BLaER1 treated with 17β-estradiol and CSF1 and Interleukin-3, amounts not matched to agents 10 nM and 100 nM (cell line): ENCODE measurements around the gene UBAC1.

Source experiments
- H3K27ac ChIP-seq, 11 experiments: shearing (Covaris generic); formaldehyde crosslinking; 2 replicates each; pipeline ENCODE4 v1.8.1; 2022
- H3K27me3 ChIP-seq, 11 experiments: shearing (Covaris generic); formaldehyde crosslinking; 2 replicates each; pipeline ENCODE4 v1.8.1; 2022
- H3K36me3 ChIP-seq, 11 experiments: shearing (Covaris generic); formaldehyde crosslinking; 2 replicates each; pipeline ENCODE4 v1.8.1; 2022
- H3K4me1 ChIP-seq, 10 experiments: shearing (Covaris generic); formaldehyde crosslinking; 2 replicates each; pipeline ENCODE4 v1.8.1; 2022
- H3K4me2 ChIP-seq, 11 experiments: shearing (Covaris generic); formaldehyde crosslinking; 2 replicates each; pipeline ENCODE4 v1.8.1; 2022
- H3K4me3 ChIP-seq, 10 experiments: shearing (Covaris generic); formaldehyde crosslinking; 2 replicates each; pipeline ENCODE4 v1.8.1; 2022
- H3K9ac ChIP-seq, 11 experiments: shearing (Covaris generic); formaldehyde crosslinking; 2 replicates each; pipeline ENCODE4 v1.8.1; 2022
- H3K9me3 ChIP-seq, 11 experiments: shearing (Covaris generic); formaldehyde crosslinking; replicated peaks in 1 of 11; 2 replicates each; pipeline ENCODE4 v1.8.1; 2022
- H4K20me1 ChIP-seq, 11 experiments: shearing (Covaris generic); formaldehyde crosslinking; 2 replicates each; pipeline ENCODE4 v1.8.1; 2022
- Cebpa-rat ChIP-seq, 11 experiments: shearing (Covaris generic); IDR thresholded peaks; 2 replicates each; pipeline ENCODE4 v1.8.1; 2022

UBAC1 gene

GRCh38 chr9:135928731-135929655 is 32.2 kb downstream of the UBAC1 start:
- H3K4me3 ChIP-seq, result no peak overlapping the region
- H3K27ac ChIP-seq, result no peak overlapping the region
- H3K27me3 ChIP-seq, result no peaks in the 10 kb centered on the region
- peaks cover 26 to 46% (median 32%) of the 10 kb centered on the region in 10 experiments for H3K4me1 ChIP-seq
- peaks cover 32 to 80% (median 47%) of the 10 kb centered on the region in 11 experiments for H3K36me3 ChIP-seq
- H3K9me3 ChIP-seq, result no peaks in the 10 kb centered on the region
- peaks cover 35 to 86% (median 72%) of the 10 kb centered on the region in 11 experiments for H4K20me1 ChIP-seq
- no peak for TF ChIP-seq Cebpa-rat (IDR thresholded peaks at IDR 0.05)
- H3K9ac ChIP-seq, result peak overlapping the region in 2 of 11 experiments; percentile 1 to 9; a peak in 2 of 22 replicates
- peak overlapping the region in 5 of 11 experiments; percentile 26 to 61 (median 33); a peak in 9 of 22 replicates for H3K4me2 ChIP-seq

GRCh38 chr9:135928074-135928730 is 33.0 kb downstream of the UBAC1 start:
- Histone ChIP-seq H3K4me2 (peak overlapping the region in 1 of 11 experiments; percentile 70; a peak in 2 of 22 replicates), H4K20me1 (peaks cover 34 to 78% (median 67%) of the 10 kb centered on the region in 11 experiments), H3K9me3 (no peaks in the 10 kb centered on the region), H3K27ac (no peak overlapping the region), H3K9ac (no peak overlapping the region; a peak in 1 of 22 replicates), H3K36me3 (peaks cover 26 to 80% (median 46%) of the 10 kb centered on the region in 11 experiments), H3K4me1 (peaks cover 26 to 46% (median 32%) of the 10 kb centered on the region in 10 experiments), H3K27me3 (no peaks in the 10 kb centered on the region), H3K4me3 (no peak overlapping the region)
- no peak for TF ChIP-seq Cebpa-rat (IDR thresholded peaks at IDR 0.05)

GRCh38 chr9:135927195-135928013 is 33.8 kb downstream of the UBAC1 start:
- H3K27me3 ChIP-seq, result no peaks in the 10 kb centered on the region
- no peak for TF ChIP-seq Cebpa-rat (IDR thresholded peaks at IDR 0.05)
- peaks cover 26 to 46% (median 32%) of the 10 kb centered on the region in 10 experiments for H3K4me1 ChIP-seq
- peak overlapping the region in 1 of 11 experiments; percentile 60; a peak in 1 of 22 replicates for H3K27ac ChIP-seq
- no peak overlapping the region; a peak in 1 of 22 replicates for H3K9ac ChIP-seq
- H3K36me3 ChIP-seq, result peaks cover 18 to 80% (median 38%) of the 10 kb centered on the region in 11 experiments
- H3K4me2 ChIP-seq, result peak overlapping the region in 5 of 11 experiments; percentile 6 to 75 (median 59); a peak in 8 of 22 replicates
- peaks cover 28 to 70% (median 59%) of the 10 kb centered on the region in 11 experiments for H4K20me1 ChIP-seq
- H3K9me3 ChIP-seq, result no peaks in the 10 kb centered on the region
- H3K4me3 ChIP-seq, result no peak overlapping the region

- no peak for TF ChIP-seq Cebpa-rat (IDR thresholded peaks at IDR 0.05)
- peak overlapping the region in 5 of 11 experiments; percentile 6 to 75 (median 59); a peak in 8 of 22 replicates for H3K4me2 ChIP-seq
These were observed 34.6 kb downstream of the UBAC1 start for GRCh38 chr9:135926402-135927194.

GRCh38 chr9:135925496-135926133 is 35.6 kb downstream of the UBAC1 start:
- Histone ChIP-seq H3K4me2 (peak overlapping the region in 3 of 11 experiments; percentile 59 to 75 (median 70); a peak in 4 of 22 replicates), H3K9ac (peak overlapping the region in 1 of 11 experiments; percentile 41; a peak in 3 of 22 replicates), H3K9me3 (no peaks in the 10 kb centered on the region), H3K4me1 (peaks cover 20 to 45% (median 32%) of the 10 kb centered on the region in 10 experiments; a peak in 19 of 20 replicates), H4K20me1 (peaks cover 19 to 72% (median 55%) of the 10 kb centered on the region in 11 experiments), H3K27me3 (no peaks in the 10 kb centered on the region), H3K36me3 (peaks cover 9 to 68% (median 21%) of the 10 kb centered on the region in 11 experiments; a peak in 20 of 22 replicates), H3K4me3 (no peak overlapping the region), H3K27ac (peak overlapping the region in 3 of 11 experiments; percentile 8 to 60 (median 24); a peak in 3 of 22 replicates)
- TF ChIP-seq Cebpa-rat (IDR thresholded peaks at IDR 0.05), result no peak

More at GRCh38 chr9:135926402-135927194, 34.6 kb downstream of the UBAC1 start:
- H3K4me3 ChIP-seq, result no peak overlapping the region
- peaks cover 15 to 78% (median 31%) of the 10 kb centered on the region in 11 experiments; a peak in 21 of 22 replicates for H3K36me3 ChIP-seq
- peaks cover 24 to 48% (median 32%) of the 10 kb centered on the region in 10 experiments for H3K4me1 ChIP-seq
- peaks cover 27 to 72% (median 60%) of the 10 kb centered on the region in 11 experiments for H4K20me1 ChIP-seq
- H3K27ac ChIP-seq, result peak overlapping the region in 3 of 11 experiments; percentile 40 to 60 (median 60); a peak in 5 of 22 replicates
- H3K9me3 ChIP-seq, result no peaks in the 10 kb centered on the region
- H3K9ac ChIP-seq, result peak overlapping the region in 1 of 11 experiments; percentile 30; a peak in 1 of 22 replicates
- H3K27me3 ChIP-seq, result no peaks in the 10 kb centered on the region

GRCh38 chr9:135924628-135925338 is 36.4 kb downstream of the UBAC1 start:
- Histone ChIP-seq H3K27ac (no peak overlapping the region), H3K4me3 (no peak overlapping the region), H3K36me3 (peaks cover 4 to 60% (median 17%) of the 10 kb centered on the region in 11 experiments; a peak in 17 of 22 replicates), H3K9ac (no peak overlapping the region), H3K9me3 (no peaks in the 10 kb centered on the region), H3K4me1 (peaks cover 12 to 39% (median 25%) of the 10 kb centered on the region in 10 experiments; a peak in 19 of 20 replicates), H4K20me1 (peaks cover 12 to 72% (median 47%) of the 10 kb centered on the region in 11 experiments), H3K27me3 (no peaks in the 10 kb centered on the region), H3K4me2 (no peak overlapping the region)
- TF ChIP-seq Cebpa-rat (IDR thresholded peaks at IDR 0.05), result no peak
